Stimulated activated CD8-positive, alpha-beta memory T cell treated with anti-CD3 and anti-CD28 coated beads, Interleukin-15, amount 100 ng/mL, for 48 hours (primary cell): Measurements from ENCODE around the gene CHKB.
"Not testable (repeated sequence)": the region's sequence is repeated elsewhere in the genome, so short reads cannot be mapped to it uniquely, and the experiment has no call there.

Experiments
- DNase-seq, 2 donors: peaks; one replicate each; pipeline ENCODE4 v3.0.0-alpha.2; 2020; ENCODE audit warnings: low read depth in 2 of 2

The CHKB gene

DNA sequence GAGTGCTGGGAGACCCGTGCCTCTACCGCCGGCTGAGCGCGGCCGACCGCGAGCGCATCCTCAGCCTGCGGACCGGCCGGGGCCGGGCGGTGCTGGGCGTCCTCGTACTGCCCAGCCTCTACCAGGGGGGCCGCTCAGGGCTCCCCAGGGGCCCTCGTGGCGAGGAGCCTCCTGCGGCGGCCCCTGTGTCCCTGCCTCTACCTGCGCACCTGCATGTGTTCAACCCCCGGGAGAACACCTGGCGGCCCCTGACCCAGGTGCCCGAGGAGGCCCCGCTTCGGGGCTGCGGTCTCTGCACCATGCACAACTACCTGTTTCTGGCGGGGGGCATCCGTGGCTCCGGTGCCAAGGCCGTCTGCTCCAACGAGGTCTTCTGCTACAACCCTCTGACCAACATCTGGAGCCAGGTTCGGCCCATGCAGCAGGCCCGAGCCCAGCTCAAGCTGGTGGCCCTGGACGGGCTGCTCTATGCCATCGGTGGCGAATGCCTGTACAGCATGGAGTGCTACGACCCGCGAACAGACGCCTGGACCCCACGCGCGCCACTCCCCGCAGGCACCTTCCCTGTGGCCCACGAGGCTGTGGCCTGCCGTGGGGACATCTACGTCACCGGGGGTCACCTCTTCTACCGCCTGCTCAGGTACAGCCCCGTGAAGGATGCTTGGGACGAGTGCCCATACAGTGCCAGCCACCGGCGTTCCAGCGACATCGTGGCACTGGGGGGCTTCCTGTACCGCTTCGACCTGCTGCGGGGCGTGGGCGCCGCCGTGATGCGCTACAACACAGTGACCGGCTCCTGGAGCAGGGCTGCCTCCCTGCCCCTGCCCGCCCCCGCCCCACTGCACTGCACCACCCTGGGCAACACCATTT lies 33.5 kb downstream of the CHKB start:
- no peak for DNase-seq

GRCh38 chr22:50548040-50548920 lies 34.4 kb downstream of the CHKB start:
- DNase-seq = no peak

DNA sequence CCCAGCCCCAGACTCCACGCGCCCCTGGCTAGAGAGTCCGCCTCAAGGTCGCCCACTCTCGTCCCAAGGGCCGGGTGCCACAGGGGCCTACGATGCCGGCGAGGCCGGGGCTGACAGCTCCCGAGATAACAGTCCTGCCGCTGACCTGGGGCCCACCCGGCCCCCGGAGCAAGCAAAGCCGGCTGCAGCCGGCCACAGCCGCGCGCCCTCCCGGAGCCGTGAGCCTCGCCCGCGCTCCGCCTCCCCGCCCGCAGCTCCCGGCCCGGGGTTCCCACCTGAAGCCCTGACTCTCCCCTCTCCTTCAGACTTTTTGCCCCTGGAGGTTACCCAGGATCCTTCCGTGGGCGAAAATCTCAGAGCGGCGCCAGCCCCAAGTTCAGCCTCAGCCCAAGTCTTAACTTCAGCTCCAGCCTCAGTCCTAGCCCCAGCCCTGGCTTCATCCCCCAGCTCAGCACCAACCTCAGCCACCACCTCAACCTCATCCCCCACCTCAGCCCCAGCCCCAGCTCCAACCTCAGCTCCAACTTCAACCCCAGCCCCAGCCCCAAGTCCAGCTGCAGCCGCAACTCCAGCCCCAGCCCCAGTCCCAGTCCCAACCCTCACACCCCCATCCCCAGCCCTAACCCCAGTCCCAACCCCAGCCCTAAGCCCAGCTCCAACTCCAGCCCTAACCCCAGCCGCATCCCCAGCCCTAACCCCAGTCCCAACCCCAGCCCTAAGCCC lies 35.2 kb downstream of the CHKB start:
- DNase-seq = no peak

- DNase-seq = no peak
These were observed 36.1 kb downstream of the CHKB start for GRCh38 chr22:50546326-50547262.

DNA sequence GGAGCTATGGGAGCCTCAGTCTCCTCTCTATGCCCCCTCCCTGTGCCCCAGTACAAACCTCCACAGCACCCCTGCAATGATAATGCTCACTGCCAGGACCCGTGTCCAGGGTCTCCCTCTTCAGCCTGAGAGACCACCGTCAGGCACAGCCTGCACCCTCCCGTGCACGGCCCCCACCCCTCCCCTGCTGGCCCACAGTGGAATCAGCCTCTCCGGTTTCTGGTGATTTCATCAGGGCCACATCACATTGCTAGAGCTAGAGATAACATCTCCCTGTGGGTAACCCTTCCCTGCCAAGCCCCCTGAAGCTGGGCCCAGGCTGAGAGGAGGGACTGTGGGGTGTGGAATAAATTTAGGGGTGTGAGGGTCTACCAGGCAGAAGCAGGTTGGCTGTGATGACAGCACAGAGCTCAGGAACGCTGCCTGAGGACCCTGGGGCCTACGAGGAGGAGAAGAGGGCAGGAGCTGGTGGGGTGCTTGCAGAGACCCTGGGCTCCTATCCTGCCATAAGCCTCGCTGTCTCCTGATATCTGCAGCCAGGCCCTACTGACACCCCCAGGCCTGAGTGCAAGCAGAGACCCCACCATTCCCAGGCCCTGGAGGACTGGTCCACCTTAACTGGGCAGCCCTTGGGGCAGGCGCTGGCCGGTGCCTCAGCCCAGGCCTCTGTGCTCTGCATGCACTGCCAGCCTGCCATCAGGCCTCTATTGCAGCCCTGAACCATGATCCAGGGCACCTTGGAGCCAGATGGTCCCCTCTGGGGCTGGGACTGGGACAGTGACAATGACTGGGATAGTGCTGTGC lies 36.9 kb downstream of the CHKB start, which contains the start of gene KLHDC7B:
KLHDC7B (plus strand) TSS at position 378 of the 804 bp plus-strand sequence; CDS start at position 723, 345 bp downstream.
- DNase-seq = no peak

GRCh38 chr22:50544746-50545253 lies 37.8 kb downstream of the CHKB start:
- no peak for DNase-seq

DNA sequence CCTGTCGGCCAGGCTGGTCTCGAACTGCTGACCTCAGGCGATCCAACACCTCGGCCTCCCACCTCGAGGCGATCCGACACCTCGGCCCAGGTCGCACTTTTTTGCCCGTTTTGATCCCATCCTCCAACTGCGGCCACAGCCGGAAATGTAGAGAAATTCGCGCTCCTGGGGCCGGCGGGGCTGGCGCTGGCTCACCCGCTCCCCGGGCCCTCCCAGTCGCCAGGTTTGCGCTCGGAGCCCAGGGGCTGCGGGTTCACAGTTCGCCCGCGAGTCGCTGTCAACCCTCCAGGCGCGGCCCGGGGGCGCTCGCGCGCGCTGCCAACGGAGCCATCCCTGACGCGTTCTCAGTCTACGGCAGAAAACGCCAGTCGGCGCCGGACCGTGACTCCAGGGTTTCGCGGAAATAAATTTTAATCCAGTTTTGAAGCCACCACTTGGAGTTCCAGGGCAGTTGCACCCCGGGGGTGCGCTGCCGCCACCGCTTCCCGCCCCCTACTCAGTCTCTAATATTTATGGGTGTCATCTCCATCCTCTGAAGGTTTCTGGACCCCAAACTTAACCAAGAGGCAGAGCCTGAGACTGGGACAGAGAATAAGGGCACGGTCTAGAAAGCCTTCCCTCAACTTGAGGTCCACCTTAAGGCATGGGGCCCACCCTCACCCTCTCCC lies 38.4 kb downstream of the CHKB start:
- DNase-seq = peak; percentile 83 to 85

DNA sequence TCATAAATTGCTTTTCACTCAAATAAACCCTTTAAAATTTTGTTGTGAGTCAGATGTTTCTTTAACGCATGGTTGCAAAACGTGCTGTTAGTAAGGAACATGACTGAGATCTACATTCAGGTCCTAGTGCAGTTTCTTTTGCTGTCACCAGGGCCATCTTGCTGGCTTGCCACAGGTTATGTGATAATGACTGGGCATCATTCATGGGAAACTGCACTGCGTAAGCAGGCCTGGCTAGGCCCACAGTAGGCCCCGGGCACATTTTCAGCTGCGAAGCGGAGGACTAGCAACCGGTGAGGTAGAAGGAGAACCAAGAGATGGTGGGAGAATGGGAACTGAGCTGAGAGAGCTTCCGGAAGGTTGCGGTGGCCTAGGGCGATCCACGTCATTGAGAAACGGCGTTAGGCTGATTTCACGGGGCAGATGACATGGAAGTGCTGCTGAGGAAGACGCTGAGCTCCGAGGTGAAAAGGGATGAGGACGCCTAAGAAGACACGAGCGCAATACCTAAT lies 40.2 kb downstream of the CHKB start:
- DNase-seq = peak in 1 of 2 donors; percentile 61

DNA sequence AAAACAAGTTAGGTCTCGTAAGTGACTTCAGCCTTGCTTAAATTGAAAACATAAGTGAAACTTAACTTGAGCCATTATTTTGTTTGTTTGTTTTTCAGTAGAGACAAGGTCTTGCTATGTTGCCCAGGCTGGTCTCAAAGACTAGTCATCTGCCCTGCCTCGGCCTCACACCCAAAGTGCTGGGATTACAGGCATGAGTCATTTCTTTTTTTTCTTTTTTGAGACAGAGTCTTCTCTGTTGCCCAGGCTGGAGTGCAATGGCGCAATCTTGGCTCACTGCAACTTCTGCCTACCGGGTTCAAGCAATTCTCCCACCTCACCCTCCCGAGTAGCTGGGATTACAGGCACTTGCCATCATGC lies 41.0 kb downstream of the CHKB start:
- not testable (repeated sequence) for DNase-seq

GRCh38 chr22:50540381-50540780 lies 42.3 kb downstream of the CHKB start:
- DNase-seq = no peak

GRCh38 chr22:50537765-50538164 lies 44.9 kb downstream of the CHKB start:
- no peak for DNase-seq

DNA sequence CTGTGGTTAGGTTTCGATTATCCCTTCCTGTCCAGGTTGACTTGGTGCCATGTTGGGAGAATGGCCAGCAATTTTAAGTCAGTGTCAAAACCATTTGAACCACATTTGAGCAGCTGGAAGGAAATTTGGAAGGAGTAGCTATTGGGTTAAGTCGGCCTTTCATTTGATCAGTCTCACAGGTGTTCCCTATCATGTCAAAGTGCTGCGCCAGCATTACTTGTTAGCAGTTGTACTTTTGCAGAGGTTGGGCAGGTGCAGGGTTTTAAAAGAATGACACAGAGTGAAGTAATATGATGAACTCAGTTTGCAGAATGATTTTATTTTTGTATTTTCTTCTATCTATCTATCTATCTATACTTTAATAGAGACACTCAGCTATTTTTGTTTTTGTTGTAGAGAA lies 46.4 kb downstream of the CHKB start:
- no peak for DNase-seq

GRCh38 chr22:50535113-50535512 lies 47.5 kb downstream of the CHKB start:
- DNase-seq = no peak

DNA sequence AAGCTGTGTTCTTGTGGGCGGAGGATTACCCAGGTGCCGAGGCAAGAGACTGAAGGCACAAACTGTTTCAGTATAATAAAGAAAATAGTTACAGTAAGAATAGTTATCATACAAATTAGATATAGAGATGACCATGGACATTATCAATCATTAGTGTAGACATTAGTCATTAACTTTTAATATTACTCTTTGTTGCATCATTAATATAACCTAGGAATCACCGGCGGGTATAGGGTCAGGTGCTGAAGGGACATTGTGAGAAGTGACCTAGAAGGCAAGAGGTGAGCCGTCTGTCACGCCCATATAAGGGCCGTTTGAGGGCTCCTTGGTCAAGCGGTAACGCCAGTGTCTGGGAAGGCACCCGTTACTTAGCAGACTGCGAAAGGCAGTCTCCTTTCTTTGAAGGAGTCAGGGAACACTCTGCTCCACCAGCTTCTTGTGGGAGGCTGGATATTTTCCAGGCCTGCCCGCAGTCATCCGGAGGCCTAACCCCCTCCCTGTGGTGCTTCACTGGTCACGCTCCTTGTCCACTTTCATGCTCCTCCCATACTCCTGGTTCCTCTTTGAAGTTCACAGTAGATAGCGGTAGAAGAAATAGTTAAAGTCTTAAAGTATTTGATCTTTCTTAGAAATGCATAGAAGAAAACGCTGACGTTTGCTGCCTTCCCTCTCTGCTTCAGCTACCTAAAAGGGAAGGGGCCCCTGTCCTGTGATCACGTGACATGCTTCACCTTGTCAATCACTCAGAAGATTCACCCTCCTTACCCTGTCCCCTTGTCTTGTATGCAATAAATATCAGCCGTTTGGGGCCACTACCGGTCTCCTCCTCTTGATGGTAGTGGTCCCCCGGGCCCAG lies 48.6 kb downstream of the CHKB start:
- DNase-seq = not testable (repeated sequence)

DNA sequence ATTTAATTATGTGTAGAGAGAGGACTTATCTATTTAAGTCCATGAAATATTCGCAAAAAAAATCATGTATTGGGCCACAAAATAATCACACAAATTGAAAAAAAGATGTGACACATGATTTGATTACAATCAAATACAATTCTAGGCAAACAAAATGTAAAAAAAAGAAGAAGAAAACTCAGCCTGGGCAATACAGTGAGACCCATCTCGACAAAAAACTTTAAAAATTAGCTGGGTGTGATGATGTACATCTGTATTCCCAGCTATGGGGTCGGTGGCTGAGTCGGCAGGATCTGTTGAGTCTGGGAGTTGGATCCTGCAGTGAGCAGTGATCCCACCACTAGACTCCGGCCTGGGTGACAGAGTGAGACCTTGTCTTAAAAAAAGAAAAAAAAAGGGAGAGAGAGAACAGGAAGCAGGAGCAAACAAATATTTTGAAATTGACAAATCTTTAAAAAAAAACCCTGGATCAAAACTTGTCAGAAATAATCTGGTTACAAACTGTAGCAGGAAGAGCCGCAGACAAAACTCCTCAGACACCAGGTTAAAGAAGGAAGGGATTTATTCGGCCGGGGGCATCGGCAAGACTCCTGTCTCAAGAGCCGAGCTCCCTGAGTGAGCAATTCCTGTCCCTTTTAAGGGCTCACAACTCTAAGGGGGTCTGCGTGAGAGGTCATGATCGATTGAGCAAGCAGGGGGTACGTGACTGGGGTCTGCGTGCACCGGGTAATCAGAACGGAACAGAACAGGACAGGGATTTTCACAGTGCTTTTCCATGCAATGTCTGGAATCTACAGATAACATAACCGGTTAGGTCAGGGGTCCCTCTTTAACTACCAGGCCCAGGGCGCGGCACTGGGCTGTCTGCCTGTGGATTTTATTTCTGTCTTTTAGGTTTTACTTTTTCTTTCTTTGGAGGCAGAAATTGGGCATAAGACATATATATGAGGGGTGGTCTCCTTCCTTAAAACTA lies 49.5 kb downstream of the CHKB start:
- DNase-seq = no peak

DNA sequence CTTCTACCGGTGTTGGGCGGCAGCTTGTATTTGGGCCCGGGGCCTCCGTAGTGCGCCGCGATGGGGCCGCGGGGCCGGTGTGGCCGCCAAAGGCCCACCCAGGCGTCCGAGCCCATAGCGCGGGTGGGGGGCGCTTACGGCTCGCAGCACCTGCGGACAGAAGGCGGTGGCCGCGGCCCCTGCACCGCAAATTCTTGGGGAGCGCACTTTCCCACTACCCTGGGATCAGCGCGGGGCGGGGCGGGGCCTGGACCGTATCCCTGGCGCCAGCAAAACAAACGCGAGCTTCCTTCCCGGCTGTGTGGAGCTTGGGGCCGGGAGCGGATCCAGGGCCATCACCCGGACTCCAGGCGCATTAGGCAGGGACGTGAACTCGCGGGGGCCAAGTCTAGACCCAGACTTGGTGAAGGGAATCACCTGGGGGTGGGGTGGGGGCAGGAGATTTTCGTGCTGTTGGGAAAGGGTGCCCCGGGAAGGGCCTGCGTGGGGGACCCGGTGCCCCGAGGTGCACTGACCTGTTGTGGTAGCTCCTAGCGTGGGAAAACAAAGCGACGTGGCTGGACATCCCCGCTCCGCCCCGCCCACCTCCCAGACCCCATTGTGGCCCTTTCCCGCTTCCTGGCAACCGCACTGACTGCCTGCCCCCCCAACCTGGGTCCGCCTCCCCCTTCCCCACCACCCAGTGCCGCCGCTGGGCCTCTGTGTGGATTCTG lies 50.5 kb downstream of the CHKB start:
- DNase-seq = no peak
